ENCODE data around the gene EGFL6.

DNA sequence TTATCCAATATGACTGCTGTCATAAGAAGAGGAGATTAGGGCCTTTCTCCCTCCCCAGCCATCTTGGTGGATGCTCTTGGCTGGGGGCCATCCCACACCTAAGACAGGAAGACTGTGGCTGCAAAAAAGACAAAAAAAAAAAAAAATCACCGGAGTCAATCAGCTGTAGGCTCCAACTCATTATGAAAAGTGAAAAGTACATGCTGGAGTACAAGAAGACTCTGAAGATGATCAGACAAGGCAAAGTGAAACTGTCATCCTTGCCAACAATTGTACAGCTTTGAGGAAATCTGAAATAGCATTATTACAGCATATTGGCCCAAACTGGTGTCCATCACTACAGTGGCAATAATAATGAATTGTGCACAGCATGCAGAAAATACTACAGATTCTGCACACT is 5.2 kb downstream of the EGFL6 start:
- TF ChIP-seq, protein P1, sequence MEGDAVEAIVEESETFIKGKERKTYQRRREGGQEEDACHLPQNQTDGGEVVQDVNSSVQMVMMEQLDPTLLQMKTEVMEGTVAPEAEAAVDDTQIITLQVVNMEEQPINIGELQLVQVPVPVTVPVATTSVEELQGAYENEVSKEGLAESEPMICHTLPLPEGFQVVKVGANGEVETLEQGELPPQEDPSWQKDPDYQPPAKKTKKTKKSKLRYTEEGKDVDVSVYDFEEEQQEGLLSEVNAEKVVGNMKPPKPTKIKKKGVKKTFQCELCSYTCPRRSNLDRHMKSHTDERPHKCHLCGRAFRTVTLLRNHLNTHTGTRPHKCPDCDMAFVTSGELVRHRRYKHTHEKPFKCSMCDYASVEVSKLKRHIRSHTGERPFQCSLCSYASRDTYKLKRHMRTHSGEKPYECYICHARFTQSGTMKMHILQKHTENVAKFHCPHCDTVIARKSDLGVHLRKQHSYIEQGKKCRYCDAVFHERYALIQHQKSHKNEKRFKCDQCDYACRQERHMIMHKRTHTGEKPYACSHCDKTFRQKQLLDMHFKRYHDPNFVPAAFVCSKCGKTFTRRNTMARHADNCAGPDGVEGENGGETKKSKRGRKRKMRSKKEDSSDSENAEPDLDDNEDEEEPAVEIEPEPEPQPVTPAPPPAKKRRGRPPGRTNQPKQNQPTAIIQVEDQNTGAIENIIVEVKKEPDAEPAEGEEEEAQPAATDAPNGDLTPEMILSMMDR (IDR thresholded peaks at IDR 0.05): no peak
- no peak for TF ChIP-seq ZFX (IDR thresholded peaks at IDR 0.05; ENCODE audit: borderline replicate concordance)
